Endothelial cell of umbilical vein (primary cell): ENCODE results near the gene CACNA1C. TPM values are rescaled to one million over a fixed set of nuclear protein-coding genes. Genes with fewer than 3 reads are reported as not detected.

ENCODE experiments used
- BruUV-seq: library from RNA; stranded (reverse); fragments of 400-500 nt; replicated peaks from 2 replicates; lab custom pipeline; 2021; lab: Mats Ljungman, UMichigan
- CTCF ChIA-PET: fragments of 300-600, 350-600 bp; sonication (Branson Sonifier 250); formaldehyde crosslinking; loops from one replicate; lab custom pipeline; 2021; ENCODE audit warnings: antibody characterized with exemption, inconsistent platforms; lab: Charles Lee
- POLR2A ChIA-PET: fragments of 300-600, 350-600 bp; sonication (Branson Sonifier 250); formaldehyde crosslinking; loops from one replicate; lab custom pipeline; 2021; ENCODE audit warnings: antibody characterized with exemption, inconsistent platforms; lab: Charles Lee
- DNase-seq: peaks from one replicate; pipeline ENCODE4 v3.0.0-alpha.2; 2011; ENCODE audit warnings: low read depth, low spot score
- FAIRE-seq: peaks from 2 replicates; lab custom pipeline; 2011; peaks lifted over from hg19 to GRCh38; lab: Jason Lieb, UNC
- H2AFZ ChIP-seq: 2 replicates; pipeline ENCODE4 v1.6.0; 2012; ENCODE audit warnings: low read depth, low read length, control low read depth, inconsistent platforms
- H3K27ac ChIP-seq: 2 replicates; pipeline ENCODE4 v1.5.1; 2011; ENCODE audit warnings: low read depth, mild to moderate bottlenecking, control low read depth, low read length, moderate library complexity; ENCODE audit not compliant: insufficient read depth
- H3K27me3 ChIP-seq, 2 experiments: 2 replicates each; pipeline versions ENCODE4 v1.6.0 to v1.6.1; 2011; ENCODE audit warnings: low read length in 2 of 2, mixed read lengths in 1 of 2; ENCODE audit not compliant: control insufficient read depth in 2 of 2, insufficient read depth in 2 of 2
- H3K36me3 ChIP-seq, 2 experiments: 2 replicates in 1 of 2; 3 replicates in 1 of 2; pipeline ENCODE4 v1.5.1; 2011; ENCODE audit warnings: low read length in 2 of 2, mild to moderate bottlenecking in 1 of 2, moderate library complexity in 1 of 2; ENCODE audit not compliant: control insufficient read depth in 2 of 2, insufficient read depth in 2 of 2; ENCODE audit errors: extremely low read depth in 1 of 2
- H3K4me1 ChIP-seq: 3 replicates; pipeline ENCODE4 v1.5.1; 2011; ENCODE audit warnings: mild to moderate bottlenecking, low read length; ENCODE audit not compliant: control insufficient read depth, insufficient read depth; ENCODE audit errors: extremely low read depth
- H3K4me2 ChIP-seq: 2 replicates; pipeline ENCODE4 v1.6.1; 2011; ENCODE audit warnings: low read length, control low read depth, mixed read lengths; ENCODE audit not compliant: insufficient read depth
- H3K4me3 ChIP-seq, 3 experiments: fragments of 200-600 bp in 1 of 3; sonication (generic), shearing (Covaris generic) in 1 of 3; replicated peaks in 1 of 3; 2 replicates each; pipeline ENCODE4 v1.5.1; 2011 to 2016; ENCODE audit warnings: control low read depth in 3 of 3, low read length in 3 of 3, mild to moderate bottlenecking in 2 of 3, inconsistent platforms in 1 of 3, low read depth in 1 of 3, moderate library complexity in 1 of 3; ENCODE audit not compliant: insufficient read depth in 1 of 3
- H3K79me2 ChIP-seq: 2 replicates; pipeline ENCODE4 v1.6.0; 2012; ENCODE audit warnings: low read length, inconsistent platforms; ENCODE audit not compliant: control insufficient read depth, insufficient read depth
- H3K9ac ChIP-seq: replicated peaks from 2 replicates; pipeline ENCODE3; 2011; ENCODE audit warnings: low read length, control low read depth; ENCODE audit not compliant: insufficient read depth; ENCODE audit errors: extremely low read depth
- H3K9me1 ChIP-seq: replicated peaks from 3 replicates; pipeline ENCODE4 v1.6.0; 2011; ENCODE audit warnings: mild to moderate bottlenecking, low read length; ENCODE audit not compliant: control insufficient read depth, insufficient read depth; ENCODE audit errors: extremely low read depth
- H3K9me3 ChIP-seq: replicated peaks from 2 replicates; pipeline ENCODE4 v1.5.1; 2012; ENCODE audit warnings: low read length, inconsistent platforms; ENCODE audit not compliant: control insufficient read depth, insufficient read depth
- H4K20me1 ChIP-seq: replicated peaks from 2 replicates; pipeline ENCODE3; 2011; ENCODE audit warnings: mild to moderate bottlenecking, low read length; ENCODE audit not compliant: control insufficient read depth, insufficient read depth; ENCODE audit errors: extremely low read depth
- CTCF ChIP-seq, 2 donors: IDR thresholded peaks; 1 replicate in 1 of 2; 2 replicates in 1 of 2; pipeline ENCODE4 v1.5.1; 2011; ENCODE audit warnings: low read length in 2 of 2, mild to moderate bottlenecking in 2 of 2, moderate library complexity in 2 of 2, control low read depth in 1 of 2, inconsistent platforms in 1 of 2, low read depth in 1 of 2; ENCODE audit not compliant: insufficient read depth in 1 of 2; ENCODE audit errors: extremely low read depth in 1 of 2
- EZH2 ChIP-seq: IDR thresholded peaks from 2 replicates; pipeline ENCODE4 v1.6.1; 2012; ENCODE audit warnings: borderline replicate concordance, low read depth, mild to moderate bottlenecking, moderate library complexity, low read length, inconsistent platforms; ENCODE audit not compliant: severe bottlenecking
- FOS ChIP-seq: IDR thresholded peaks from 2 replicates; pipeline ENCODE4 v1.6.1; 2011; ENCODE audit warnings: mild to moderate bottlenecking, low read length, moderate library complexity, borderline replicate concordance; ENCODE audit not compliant: insufficient read depth
- GATA2 ChIP-seq: IDR thresholded peaks from 2 replicates; pipeline ENCODE4 v1.7.0; 2011; ENCODE audit warnings: low read depth, mild to moderate bottlenecking, moderate library complexity, mixed read lengths, low read length; ENCODE audit not compliant: insufficient read length, insufficient read depth
- JUN ChIP-seq: IDR thresholded peaks from 2 replicates; pipeline ENCODE4 v1.6.1; 2011; ENCODE audit warnings: borderline replicate concordance, low read depth; ENCODE audit not compliant: insufficient read length, insufficient read depth
- MAX ChIP-seq: IDR thresholded peaks from 2 replicates; pipeline ENCODE4 v1.6.1; 2011; ENCODE audit not compliant: insufficient read depth, insufficient read length
- MYC ChIP-seq: IDR thresholded peaks from one replicate; pipeline ENCODE4 v1.6.1; 2011; ENCODE audit warnings: mild to moderate bottlenecking, low read depth, low read length
- POLR2A ChIP-seq: IDR thresholded peaks from 2 replicates; pipeline ENCODE4 v1.6.1; 2012; ENCODE audit warnings: low read depth, mild to moderate bottlenecking, control low read depth, low read length
- POLR2AphosphoS5 ChIP-seq: IDR thresholded peaks from 2 replicates; pipeline ENCODE4 v1.6.1; 2012; ENCODE audit warnings: low read depth, mild to moderate bottlenecking, control low read depth, low read length, moderate library complexity; ENCODE audit not compliant: insufficient read depth
- dilution Hi-C: fragments of 300-500 bp; cut with MboI; formaldehyde crosslinking; loops from one replicate; pipeline ENCODE4 v1.15.0; 2019; ENCODE audit warnings: low sequenced_read_pairs; ENCODE audit not compliant: extremely low pct_ligation_motif_present
- intact Hi-C: fragments of 100-400 bp; cut with micrococcal nuclease; formaldehyde crosslinking; loops from one replicate; pipeline ENCODE4 v1.10.0; 2022
- polyA plus RNA-seq, 4 experiments: library from polyadenylated mRNA; depleted of rRNA in 3 of 4; stranded (reverse) in 3 of 4; unstranded in 1 of 4; fragments of >200 nt; gene quantifications; 2 replicates each; pipeline versions ENCODE4 v1.2.1 to v1.2.3, GENCODE V29; 2011 to 2012; ENCODE audit warnings: missing spikeins in 1 of 4
- total RNA-seq: library from RNA; stranded (reverse); gene quantifications from 2 replicates; pipeline ENCODE4 v1.2.3, GENCODE V29; 2021

CACNA1C gene
- total and polyA plus RNA-seq, 2 donors (not counting 3 experiments of a cell fraction or from before 2014, with no cell fraction given), result not detected

DNA sequence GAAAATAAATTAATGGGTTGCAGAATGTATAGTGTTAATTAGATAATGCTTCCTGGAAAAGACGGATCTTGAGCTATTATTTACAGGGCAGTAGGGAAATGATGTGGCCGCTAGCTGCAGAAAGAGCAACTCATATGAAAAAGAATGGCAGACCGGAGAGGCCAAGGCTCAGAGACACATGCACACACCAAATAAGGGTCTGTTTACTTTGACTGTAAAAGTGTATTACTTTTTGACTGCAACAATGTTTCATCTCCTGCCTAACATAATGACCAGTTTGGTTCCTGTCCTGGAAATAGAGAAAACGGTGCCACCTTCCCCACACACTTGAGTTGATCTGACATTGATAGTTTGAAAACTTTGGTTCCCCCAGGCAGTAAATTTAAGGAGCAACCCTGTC is 290.9 kb downstream of the CACNA1C start:
- Histone ChIP-seq H3K27ac (no peak overlapping the region), H3K4me1 (peaks cover 6% of the 10 kb centered on the region)

More for the DNA sequence above, 290.9 kb downstream of the CACNA1C start:
- H3K27me3 ChIP-seq, result peaks cover 3 to 9% of the 10 kb centered on the region in 2 experiments
- H3K36me3 ChIP-seq, result no peaks in the 10 kb centered on the region
- H3K4me3 ChIP-seq, result no peak overlapping the region
- ChIA-PET POLR2A (no interaction called here), CTCF (interaction anchor here (1.5 to 2.2 kb wide), 2 partner anchors 14 to 51 kb away, joined by 5 to 6 read pairs; no protein-coding TSS in a partner anchor)
- no peak for FAIRE-seq
- H3K9ac ChIP-seq, result no peak overlapping the region
- no peak overlapping the region for H3K4me2 ChIP-seq
- intact Hi-C loops (no loop called here), dilution Hi-C loops (no loop called here)
- H3K9me3 ChIP-seq, result no peaks in the 10 kb centered on the region
- no peak overlapping the region for H2AFZ ChIP-seq
- DNase-seq, result no peak
- TF ChIP-seq FOS (no peak), POLR2AphosphoS5 (no peak), EZH2 (no peak), POLR2A (no peak), MAX (no peak), MYC (no peak), CTCF (IDR thresholded peaks at IDR 0.05; ENCODE audit: extremely low read depth in 1 of 2, insufficient read depth in 1 of 2, low read depth in 1 of 2, low read length in 2 of 2) (no peak), JUN (no peak), GATA2 (no peak)
- no peaks in the 10 kb centered on the region for H3K9me1 ChIP-seq
- no TSS peak for BruUV-seq
- no peaks in the 10 kb centered on the region for H4K20me1 ChIP-seq
- no peaks in the 10 kb centered on the region for H3K79me2 ChIP-seq
